NCI-H2227 treated with DMSO at 0.1 percent for 48 hours (cell line): ENCODE results near the gene MTHFR.

ENCODE experiments used
- DNase-seq: peaks from one replicate; lab custom pipeline; 2025; lab: John Stamatoyannopoulos, UW

The MTHFR gene

GRCh38 chr1:11796036-11796828, 9.5 kb downstream of the MTHFR start:
- no peak for DNase-seq

DNA sequence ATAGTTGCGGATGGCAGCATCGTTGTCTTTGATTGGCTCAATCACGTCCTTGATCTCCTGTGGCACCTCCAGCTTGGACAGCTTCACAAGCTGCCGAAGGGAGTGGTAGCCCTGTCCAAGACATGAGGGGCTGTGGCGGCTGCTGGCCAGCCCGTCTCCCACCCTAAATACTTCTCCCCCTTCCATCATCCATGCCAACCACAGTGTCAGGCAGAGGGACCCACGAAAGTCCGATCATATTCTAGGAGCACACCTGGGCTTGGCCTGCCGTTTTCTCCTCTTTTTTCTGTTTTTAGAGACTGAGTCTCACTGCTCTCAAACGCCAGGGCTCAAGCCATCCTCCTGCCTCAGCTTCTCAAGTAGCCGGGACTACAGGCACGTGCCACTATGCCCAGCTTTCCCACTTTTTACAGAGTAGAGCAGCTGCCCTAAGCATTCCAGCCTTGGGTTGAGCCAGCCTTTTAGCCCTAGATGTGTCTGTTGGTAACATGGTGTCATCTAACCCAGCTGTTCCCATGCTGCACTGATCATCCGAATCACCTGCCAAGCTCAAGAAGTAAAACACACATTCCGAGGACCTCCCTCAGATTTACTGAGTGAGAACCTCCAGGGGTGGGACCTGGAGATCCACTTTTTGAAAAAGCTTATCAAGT, 10.4 kb downstream of the MTHFR start:
- no peak for DNase-seq

DNA sequence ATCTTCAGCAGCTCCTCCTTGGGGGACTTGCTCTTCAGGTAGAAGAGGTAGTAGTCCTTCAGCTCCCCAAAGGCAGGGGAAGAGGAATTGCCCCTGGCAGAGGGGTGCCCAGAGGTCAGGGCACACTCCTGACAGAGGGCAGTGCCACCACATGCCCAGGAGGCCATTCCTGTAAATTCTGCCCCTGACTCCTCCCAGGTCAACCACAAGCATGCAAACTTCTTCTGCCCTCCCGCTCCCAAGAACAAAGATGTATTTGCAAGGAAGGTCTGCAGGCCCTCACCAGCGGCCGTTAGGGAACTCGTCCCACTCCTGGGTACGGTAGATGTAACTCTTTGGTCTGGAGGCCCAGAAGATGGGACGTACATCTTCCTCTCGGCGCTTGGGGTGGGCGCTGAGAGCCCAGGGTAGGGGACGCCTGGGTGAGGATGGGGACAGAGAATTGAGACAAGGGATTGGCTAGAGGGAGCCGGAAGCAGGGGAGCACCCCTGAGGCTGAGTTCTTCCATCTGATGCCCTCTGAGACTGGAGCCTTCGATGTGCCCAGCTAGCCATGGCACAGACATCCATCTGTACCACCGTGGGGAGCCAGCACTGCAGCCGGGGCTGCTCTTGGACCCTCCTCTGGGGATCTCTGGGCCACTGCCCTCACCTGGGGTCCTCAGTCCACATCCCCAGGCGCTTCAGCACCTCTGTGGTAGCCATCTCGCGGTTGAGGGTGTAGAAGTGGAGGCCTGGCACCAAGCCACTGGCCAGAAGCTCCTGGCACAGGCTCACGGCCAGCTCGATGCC, 11.1 kb downstream of the MTHFR start:
- DNase-seq: no peak

DNA sequence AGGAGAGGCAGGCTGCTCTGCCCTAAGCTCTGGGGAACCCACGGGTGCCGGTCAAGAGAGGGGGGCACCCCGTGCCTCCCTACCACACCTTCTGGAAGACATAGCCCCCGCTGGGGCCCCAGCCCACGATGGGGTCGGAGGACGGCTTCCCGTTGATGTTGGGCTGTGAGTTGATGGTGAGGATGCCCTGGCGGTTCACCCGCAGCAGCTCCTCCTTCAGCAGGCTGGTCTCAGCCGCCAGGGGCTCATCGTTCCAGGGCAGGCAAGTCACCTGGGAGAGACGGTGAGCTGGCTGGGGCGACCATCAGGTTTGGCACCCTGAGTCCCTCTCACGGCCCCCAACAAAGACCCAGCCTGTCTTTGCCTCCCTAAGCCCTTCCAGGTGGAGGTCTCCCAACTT, 11.9 kb downstream of the MTHFR start:
- DNase-seq: no peak

DNA sequence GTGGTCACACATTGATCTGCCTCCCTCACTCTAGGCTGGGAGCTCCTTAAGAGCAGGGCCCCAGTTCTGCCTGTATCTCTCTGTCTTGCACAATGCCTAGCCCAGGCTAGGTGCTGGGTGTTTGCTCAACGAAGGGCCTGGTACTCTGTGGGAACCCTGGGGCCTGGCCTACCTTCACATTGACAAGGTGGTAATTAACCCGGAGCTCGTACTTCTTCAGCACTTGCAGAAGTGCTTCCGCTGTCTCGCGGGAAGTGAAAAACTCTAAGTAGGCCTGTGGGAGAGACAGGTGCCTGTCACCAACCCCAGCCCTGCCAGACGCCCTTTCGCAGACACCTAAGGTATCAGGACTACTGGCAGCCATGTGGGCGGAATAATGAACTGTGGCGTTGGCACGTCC, 13.7 kb downstream of the MTHFR start:
- DNase-seq: no peak

GRCh38 chr1:11790880-11791715, 14.7 kb downstream of the MTHFR start:
- no peak for DNase-seq

DNA sequence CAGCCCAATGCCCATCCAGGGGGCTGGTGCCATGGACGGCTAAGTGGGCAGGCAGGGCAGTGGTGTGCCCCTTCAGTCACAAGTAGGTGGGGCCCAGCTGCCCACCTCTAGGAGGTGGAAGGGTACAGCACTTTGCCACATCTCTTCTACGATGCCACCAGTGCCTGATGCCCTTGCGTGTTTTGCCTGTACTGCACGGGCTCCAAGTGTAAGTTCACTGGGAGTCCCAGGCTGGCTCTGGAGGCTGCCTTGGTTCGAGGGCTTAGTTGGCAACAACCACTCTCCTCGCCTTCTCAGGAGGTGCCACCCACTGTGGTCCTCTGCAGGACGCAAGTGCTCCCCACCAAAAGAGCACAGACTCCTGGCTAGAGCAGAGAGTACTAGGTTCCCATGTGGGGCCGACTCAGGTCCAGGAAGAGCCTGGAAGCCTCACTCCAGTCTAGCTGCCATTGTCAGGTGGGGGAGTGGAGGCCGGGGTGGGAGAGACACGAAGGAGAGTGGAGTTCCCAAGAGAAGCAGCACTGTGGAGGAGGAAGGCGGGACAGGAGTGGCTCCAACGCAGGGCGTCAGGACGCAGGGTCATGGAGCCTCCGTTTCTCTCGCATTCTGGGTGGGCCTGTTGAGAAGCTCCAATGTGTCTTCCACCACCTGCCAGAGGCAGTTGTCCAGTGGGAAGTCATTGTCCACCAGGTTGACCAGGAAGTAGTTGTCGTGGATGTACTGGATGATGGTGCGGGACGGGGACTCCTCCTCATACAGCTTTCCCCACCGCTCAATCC, 15.5 kb downstream of the MTHFR start:
- DNase-seq: no peak

DNA sequence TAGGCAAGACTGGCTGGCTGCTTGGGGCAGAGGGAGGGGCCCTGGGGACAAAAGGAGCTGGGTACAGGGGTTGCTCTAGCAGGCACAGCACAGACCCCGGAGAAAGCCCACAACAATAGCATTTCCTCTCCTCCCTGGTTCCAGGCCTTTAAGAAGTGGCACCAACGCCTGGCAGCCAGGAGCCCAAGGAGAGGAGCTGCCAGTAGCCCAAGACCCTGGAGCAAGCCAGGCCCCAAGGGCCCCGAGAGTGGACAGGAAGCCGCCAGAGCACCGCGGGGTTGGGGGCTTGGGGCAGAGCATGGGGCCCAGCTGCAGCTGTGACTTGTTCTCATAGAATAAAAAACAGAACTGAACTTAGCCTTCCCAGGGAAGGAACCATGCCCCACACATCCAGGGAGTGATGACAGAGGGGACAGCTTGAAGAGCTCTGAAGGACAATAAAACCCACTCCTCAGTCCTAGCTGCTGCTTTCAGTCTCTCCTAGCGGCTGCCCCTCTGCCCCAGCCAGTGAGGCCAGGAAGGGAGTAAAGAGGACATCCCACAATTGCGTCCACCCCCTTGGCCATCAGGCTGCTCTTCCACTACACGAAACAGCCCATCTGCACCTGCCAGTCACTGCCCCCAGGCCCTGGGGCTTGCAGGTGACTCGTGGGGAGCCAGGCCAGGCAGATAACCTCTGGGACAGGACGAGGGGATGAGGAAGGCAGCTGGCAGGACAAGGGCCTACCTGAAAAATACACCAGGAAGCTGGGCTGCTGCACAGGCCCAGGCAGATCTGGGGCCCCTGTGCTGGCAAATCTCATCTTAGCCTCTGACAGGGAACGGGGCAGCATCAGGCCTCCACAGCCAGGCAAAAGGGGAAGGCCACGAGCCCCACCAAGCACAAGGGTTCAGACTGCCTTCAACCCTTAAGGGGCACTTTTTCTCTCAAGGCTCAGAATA, 16.4 kb downstream of the MTHFR start:
- no peak for DNase-seq

GRCh38 chr1:11788549-11789053, 17.2 kb downstream of the MTHFR start:
- no peak for DNase-seq

DNA sequence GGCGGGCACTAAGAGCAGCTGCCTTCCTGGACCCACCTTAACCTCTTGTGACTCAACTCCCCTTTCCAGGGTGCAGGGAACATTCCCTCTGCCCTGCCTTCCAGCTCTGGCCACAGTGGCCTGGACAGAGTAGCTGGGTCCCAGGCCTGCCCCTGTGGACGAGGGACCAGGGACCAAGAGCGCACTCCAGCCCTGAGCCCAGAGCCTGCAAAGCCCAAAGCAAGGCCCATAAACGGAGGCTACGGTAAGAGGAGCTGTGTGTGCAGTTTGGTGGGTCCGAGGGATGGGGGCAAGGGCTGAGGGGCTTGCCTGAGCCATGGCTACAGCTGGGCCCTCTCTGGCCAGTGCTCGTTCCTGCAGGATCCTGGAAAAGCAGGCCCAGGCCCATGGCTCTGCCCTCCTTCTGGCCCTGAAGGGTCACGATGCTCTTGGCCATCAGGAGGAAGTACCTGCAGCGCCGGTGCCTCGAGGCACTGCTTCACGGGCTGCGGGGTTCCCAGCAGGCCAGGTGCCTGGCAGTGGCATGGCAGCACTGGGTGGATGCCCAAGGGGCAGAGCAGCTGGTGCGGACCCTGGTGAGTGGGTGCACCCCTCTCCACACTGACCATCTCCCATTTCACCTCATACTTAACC, 17.8 kb downstream of the MTHFR start:
- DNase-seq: no peak

DNA sequence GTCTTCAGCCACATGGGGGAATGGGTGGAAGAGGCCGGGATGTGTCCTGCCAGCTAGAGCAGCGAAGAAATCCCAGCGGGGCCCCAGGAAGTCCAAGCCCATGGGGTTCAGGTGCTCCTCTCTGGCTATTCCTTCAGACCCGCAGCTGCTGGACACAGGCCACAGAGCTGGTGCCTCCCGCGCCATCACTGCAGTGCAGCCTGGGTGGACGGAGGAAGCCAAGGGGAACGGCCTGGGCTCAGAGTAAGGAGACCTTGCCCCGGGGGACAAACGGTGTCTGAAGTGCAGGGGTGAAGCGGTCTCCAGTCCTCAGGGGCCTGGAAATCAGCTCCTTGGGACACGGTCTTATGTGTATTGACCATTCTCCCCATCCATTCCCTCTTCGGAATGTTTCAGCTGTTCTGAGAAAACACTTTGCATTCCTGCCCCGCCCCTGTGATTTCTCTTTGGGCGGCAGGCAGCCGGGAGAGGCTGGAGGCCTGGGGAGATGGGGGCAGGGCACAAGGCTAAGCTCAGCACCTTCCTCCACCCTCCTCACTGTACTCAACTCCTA, 18.4 kb downstream of the MTHFR start:
- DNase-seq: peak; percentile 15

DNA sequence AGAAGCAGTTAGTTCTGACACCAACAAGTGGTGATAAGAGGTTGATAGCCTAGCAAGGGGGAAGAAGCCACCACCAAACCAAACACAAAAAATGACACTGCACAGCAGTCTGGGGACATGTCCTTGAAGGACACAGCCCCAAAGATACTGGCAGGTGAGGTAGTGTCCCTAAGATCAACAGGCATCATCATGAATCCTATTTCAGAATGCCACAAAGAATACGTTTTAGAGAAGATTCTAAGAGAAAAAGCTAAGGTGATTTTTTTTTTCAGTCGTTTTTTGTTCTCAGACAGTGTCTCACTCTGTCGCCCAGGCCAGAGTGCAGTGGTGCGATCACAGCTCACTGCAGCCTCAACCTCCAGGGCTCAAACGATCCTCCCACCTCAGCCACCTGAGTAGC, 19.6 kb downstream of the MTHFR start:
- DNase-seq: no peak

- no peak for DNase-seq
Measured at GRCh38 chr1:11784993-11785769, 20.6 kb downstream of the MTHFR start.

DNA sequence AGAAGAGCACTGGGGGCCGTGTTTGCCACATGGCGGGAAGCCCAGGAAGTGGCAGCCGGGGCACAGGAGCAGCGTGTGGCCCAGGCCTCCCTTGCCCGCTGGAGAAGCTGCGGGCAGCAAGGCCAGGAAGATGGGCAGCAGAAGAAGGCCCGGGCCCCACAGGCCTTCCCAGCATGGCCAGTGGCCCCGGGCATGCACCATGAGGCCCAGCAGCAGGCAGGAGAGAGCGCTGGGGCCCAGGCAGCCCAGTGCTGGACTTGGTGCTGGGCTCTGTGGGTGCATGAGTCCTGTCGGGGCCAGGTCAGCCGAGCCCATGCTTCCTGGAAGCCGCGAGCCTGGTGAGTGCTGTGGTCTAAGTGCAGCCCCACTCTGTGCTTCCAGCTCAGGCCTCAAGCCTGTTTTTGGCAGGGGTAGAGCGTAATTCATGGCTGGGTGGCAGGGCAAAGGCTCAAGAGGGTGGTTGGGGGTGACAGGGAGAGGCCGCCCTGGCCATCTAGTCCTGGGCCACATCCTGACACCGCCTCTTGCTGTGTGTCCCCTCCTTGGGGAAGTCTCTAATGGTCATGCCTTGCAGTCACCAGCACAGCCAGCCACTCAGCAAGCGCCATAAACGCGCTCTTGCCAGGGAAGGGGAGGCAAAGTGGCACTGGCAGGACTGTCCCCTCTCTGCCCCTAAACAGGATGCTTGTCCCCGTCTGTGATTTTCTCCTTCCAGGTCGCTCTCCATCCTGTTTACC, 21.3 kb downstream of the MTHFR start:
- DNase-seq: no peak

DNA sequence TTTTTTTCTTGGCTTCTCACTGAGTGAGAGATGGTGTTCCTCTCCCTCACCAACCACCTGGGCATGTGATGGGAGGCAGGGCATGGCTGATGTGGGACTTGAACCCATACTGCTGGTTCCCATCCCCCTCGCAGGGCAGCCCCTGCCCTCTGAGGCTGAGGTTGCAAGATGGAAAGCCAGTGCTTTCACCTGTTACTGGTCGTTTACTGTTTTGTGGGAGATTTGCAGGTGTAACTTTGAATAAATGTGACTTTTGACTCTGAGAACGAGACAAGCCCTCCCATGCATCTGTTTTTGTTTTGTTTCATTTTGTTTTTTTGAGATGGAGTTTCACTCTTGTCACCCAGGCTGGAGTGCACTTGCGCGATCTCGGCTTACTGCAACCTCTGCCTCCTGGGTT, 22.2 kb downstream of the MTHFR start:
- DNase-seq: no peak

GRCh38 chr1:11782127-11782708, 23.5 kb downstream of the MTHFR start:
- DNase-seq: no peak

DNA sequence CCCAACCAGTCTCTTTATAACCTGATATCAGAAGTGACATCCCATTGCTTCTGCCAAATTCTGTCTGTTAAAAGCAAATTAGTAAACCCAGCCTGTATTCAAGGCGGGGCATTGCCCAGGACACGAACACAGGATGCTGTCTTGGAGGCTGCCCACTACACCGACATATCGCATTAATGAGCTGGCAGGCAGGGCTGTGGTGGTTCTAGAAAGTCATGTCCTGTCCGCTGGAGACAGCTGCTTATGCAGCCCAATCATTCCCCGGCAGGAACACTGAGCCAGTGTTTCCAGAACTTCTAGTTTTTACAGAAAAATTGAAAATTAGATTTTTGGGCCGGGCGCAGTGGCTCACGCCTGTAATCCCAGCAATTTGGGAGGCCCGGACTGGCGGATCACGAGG, 24.5 kb downstream of the MTHFR start:
- DNase-seq: no peak
